NCI-H345 treated with DMSO at 0.1 percent for 48 hours (cell line): Measurements from ENCODE around the gene HIGD1A.

ENCODE experiments used
- DNase-seq: peaks from one replicate; lab custom pipeline; 2025; ENCODE audit not compliant: unreplicated experiment; lab: John Stamatoyannopoulos, UW

The HIGD1A gene

GRCh38 chr3:42804106-42804830 lies at the start of gene HIGD1A:
Gene HIGD1A, minus strand, starts transcription at chr3:42804490. Its CDS starts 10,237 bp downstream, at chr3:42794253.
- DNase-seq = peak; percentile 66

- DNase-seq = no peak
Measured at GRCh38 chr3:42853739-42854302, 49.5 kb upstream of the HIGD1A start.

GRCh38 chr3:42853056-42853455 lies 48.8 kb upstream of the HIGD1A start:
- DNase-seq = no peak

- DNase-seq = no peak
Measured at GRCh38 chr3:42852441-42852840, 48.2 kb upstream of the HIGD1A start.

GRCh38 chr3:42851228-42851834 lies 47.0 kb upstream of the HIGD1A start:
- no peak for DNase-seq

GRCh38 chr3:42850263-42850662 lies 46.0 kb upstream of the HIGD1A start:
- no peak for DNase-seq

GRCh38 chr3:42849017-42849416 lies 44.7 kb upstream of the HIGD1A start:
- no peak for DNase-seq

- DNase-seq = no peak
Measured at GRCh38 chr3:42847731-42848130, 43.4 kb upstream of the HIGD1A start.

- DNase-seq = no peak
Measured at GRCh38 chr3:42846685-42847522, 42.6 kb upstream of the HIGD1A start.

GRCh38 chr3:42844815-42845214 lies 40.5 kb upstream of the HIGD1A start:
- DNase-seq = no peak

- no peak for DNase-seq
Measured at GRCh38 chr3:42844412-42844713, 40.1 kb upstream of the HIGD1A start.

- DNase-seq = no peak
Measured at GRCh38 chr3:42843713-42844411, 39.6 kb upstream of the HIGD1A start.

GRCh38 chr3:42841332-42841731 lies 37.0 kb upstream of the HIGD1A start:
- DNase-seq = no peak

- DNase-seq = no peak
Measured at GRCh38 chr3:42839616-42840015, 35.3 kb upstream of the HIGD1A start.

- DNase-seq = no peak
Measured at GRCh38 chr3:42838571-42838970, 34.3 kb upstream of the HIGD1A start.

- DNase-seq = no peak
Measured at GRCh38 chr3:42836150-42837123, 32.1 kb upstream of the HIGD1A start.

GRCh38 chr3:42831321-42831713 lies 27.0 kb upstream of the HIGD1A start:
- no peak for DNase-seq

GRCh38 chr3:42830437-42831320 lies 26.4 kb upstream of the HIGD1A start:
- no peak for DNase-seq
